ENCODE data around the gene PIWIL4. TPM values are rescaled to one million over a fixed set of nuclear protein-coding genes. Genes with fewer than 3 reads are reported as not detected.
A peak's percentile ranks its signal among the peaks of the same experiment; 100 is the strongest.

Gene PIWIL4
- total and polyA plus RNA-seq, 4 experiments from 2014 or later = 0.27 to 1.6 (median 1.3) TPM

GRCh38 chr11:94662065-94662779 is 95.1 kb downstream of the PIWIL4 start:
- Histone ChIP-seq H3K27ac (ENCODE audit: low read depth, low read length) (no peak overlapping the region), H3K9me3 (ENCODE audit: control insufficient read depth in 1 of 2, low read length in 2 of 2) (no peaks in the 10 kb centered on the region), H3K4me3 (ENCODE audit: low read length in 2 of 2) (no peak overlapping the region), H3K27me3 (ENCODE audit: insufficient read depth, low read length) (no peaks in the 10 kb centered on the region), H3K4me1 (ENCODE audit: insufficient read depth, low read length) (no peaks in the 10 kb centered on the region), H3K36me3 (ENCODE audit: insufficient read depth, low read length) (no peaks in the 10 kb centered on the region)
- H3K27me3 Mint-ChIP-seq = peaks cover 0 to 13% of the 10 kb centered on the region in 2 donors
- peaks cover 0 to 2% (median 0%) of the 10 kb centered on the region in 8 donors for H3K9me3 Mint-ChIP-seq
- DNase-seq = no peak
- H3K36me3 Mint-ChIP-seq = no peaks in the 10 kb centered on the region
- no peaks in the 10 kb centered on the region for H3K4me1 Mint-ChIP-seq
- ChIA-PET POLR2A (ENCODE audit: partially characterized antibody) (no interaction called here), CTCF (ENCODE audit: partially characterized antibody) (no interaction called here)
- intact Hi-C loops (cut with micrococcal nuclease) = no loop called here
- no peak overlapping the region for H3K27ac Mint-ChIP-seq
- H3K4me3 Mint-ChIP-seq = no peak overlapping the region

- no peaks in the 10 kb centered on the region for H3K9me3 ChIP-seq (ENCODE audit: control insufficient read depth in 1 of 2, low read length in 2 of 2)
- H3K9me3 Mint-ChIP-seq = peaks cover 0 to 2% (median 0%) of the 10 kb centered on the region in 8 donors
- H3K27me3 ChIP-seq (ENCODE audit: insufficient read depth, low read length) = no peaks in the 10 kb centered on the region
- intact Hi-C loops (cut with micrococcal nuclease) = no loop called here
- no peak overlapping the region for H3K4me3 Mint-ChIP-seq
- H3K36me3 Mint-ChIP-seq = no peaks in the 10 kb centered on the region
- DNase-seq = no peak
- ChIA-PET POLR2A (ENCODE audit: partially characterized antibody) (no interaction called here), CTCF (ENCODE audit: partially characterized antibody) (no interaction called here)
- peaks cover 0 to 15% of the 10 kb centered on the region in 2 donors for H3K27me3 Mint-ChIP-seq
- no peaks in the 10 kb centered on the region for H3K36me3 ChIP-seq (ENCODE audit: insufficient read depth, low read length)
- H3K27ac ChIP-seq (ENCODE audit: low read depth, low read length) = no peak overlapping the region
- no peak overlapping the region for H3K4me3 ChIP-seq (ENCODE audit: low read length in 2 of 2)
- no peak overlapping the region for H3K27ac Mint-ChIP-seq
- no peaks in the 10 kb centered on the region for H3K4me1 ChIP-seq (ENCODE audit: insufficient read depth, low read length)
- no peaks in the 10 kb centered on the region for H3K4me1 Mint-ChIP-seq
These were observed 95.8 kb downstream of the PIWIL4 start for GRCh38 chr11:94662846-94663390.

- Mint-ChIP-seq H3K4me3 (no peak overlapping the region), H3K27me3 (peaks cover 0 to 13% of the 10 kb centered on the region in 2 donors), H3K9me3 (peaks cover 0 to 2% (median 0%) of the 10 kb centered on the region in 8 donors), H3K36me3 (no peaks in the 10 kb centered on the region), H3K4me1 (no peaks in the 10 kb centered on the region), H3K27ac (no peak overlapping the region)
- Histone ChIP-seq H3K27me3 (ENCODE audit: insufficient read depth, low read length) (no peaks in the 10 kb centered on the region), H3K27ac (ENCODE audit: low read depth, low read length) (no peak overlapping the region), H3K36me3 (ENCODE audit: insufficient read depth, low read length) (no peaks in the 10 kb centered on the region), H3K9me3 (ENCODE audit: control insufficient read depth in 1 of 2, low read length in 2 of 2) (no peaks in the 10 kb centered on the region), H3K4me3 (ENCODE audit: low read length in 2 of 2) (no peak overlapping the region), H3K4me1 (ENCODE audit: insufficient read depth, low read length) (no peaks in the 10 kb centered on the region)
- no peak for DNase-seq
- POLR2A ChIA-PET (ENCODE audit: partially characterized antibody) = no interaction called here
- intact Hi-C loops (cut with micrococcal nuclease) = no loop called here
- CTCF ChIA-PET (ENCODE audit: partially characterized antibody) = no interaction called here
These were observed 97.2 kb downstream of the PIWIL4 start for GRCh38 chr11:94664346-94664745.

GRCh38 chr11:94665116-94665659 is 98.0 kb downstream of the PIWIL4 start:
- Mint-ChIP-seq H3K9me3 (no peaks in the 10 kb centered on the region), H3K27ac (no peak overlapping the region), H3K4me1 (no peaks in the 10 kb centered on the region), H3K27me3 (peaks cover 0 to 13% of the 10 kb centered on the region in 2 donors), H3K4me3 (no peak overlapping the region), H3K36me3 (no peaks in the 10 kb centered on the region)
- Histone ChIP-seq H3K36me3 (ENCODE audit: insufficient read depth, low read length) (no peaks in the 10 kb centered on the region), H3K27me3 (ENCODE audit: insufficient read depth, low read length) (no peaks in the 10 kb centered on the region), H3K4me3 (ENCODE audit: low read length in 2 of 2) (no peak overlapping the region), H3K4me1 (ENCODE audit: insufficient read depth, low read length) (no peaks in the 10 kb centered on the region), H3K27ac (ENCODE audit: low read depth, low read length) (no peak overlapping the region), H3K9me3 (ENCODE audit: control insufficient read depth in 1 of 2, low read length in 2 of 2) (no peaks in the 10 kb centered on the region)
- ChIA-PET CTCF (ENCODE audit: partially characterized antibody) (no interaction called here), POLR2A (ENCODE audit: partially characterized antibody) (no interaction called here)
- intact Hi-C loops (cut with micrococcal nuclease) = no loop called here
- DNase-seq = no peak

- Mint-ChIP-seq H3K4me1 (no peaks in the 10 kb centered on the region), H3K4me3 (no peak overlapping the region), H3K36me3 (no peaks in the 10 kb centered on the region), H3K27ac (peak overlapping the region in 1 of 7 donors; percentile 25), H3K9me3 (no peaks in the 10 kb centered on the region), H3K27me3 (peaks cover 0 to 10% of the 10 kb centered on the region in 2 donors)
- Histone ChIP-seq H3K4me1 (ENCODE audit: insufficient read depth, low read length) (no peaks in the 10 kb centered on the region), H3K27me3 (ENCODE audit: insufficient read depth, low read length) (no peaks in the 10 kb centered on the region), H3K36me3 (ENCODE audit: insufficient read depth, low read length) (no peaks in the 10 kb centered on the region), H3K9me3 (ENCODE audit: control insufficient read depth in 1 of 2, low read length in 2 of 2) (no peaks in the 10 kb centered on the region), H3K4me3 (ENCODE audit: low read length in 2 of 2) (no peak overlapping the region), H3K27ac (ENCODE audit: low read depth, low read length) (no peak overlapping the region)
- DNase-seq = no peak
- intact Hi-C loops (cut with micrococcal nuclease) = no loop called here
- ChIA-PET CTCF (ENCODE audit: partially characterized antibody) (no interaction called here), POLR2A (ENCODE audit: partially characterized antibody) (no interaction called here)
These were observed 99.9 kb downstream of the PIWIL4 start for GRCh38 chr11:94666792-94667721.

GRCh38 chr11:94668212-94668793 is 101.1 kb downstream of the PIWIL4 start:
- H3K27me3 ChIP-seq (ENCODE audit: insufficient read depth, low read length) = no peaks in the 10 kb centered on the region
- Mint-ChIP-seq H3K9me3 (no peaks in the 10 kb centered on the region), H3K27me3 (peaks cover 1 to 10% of the 10 kb centered on the region in 2 donors), H3K36me3 (no peaks in the 10 kb centered on the region), H3K4me3 (no peak overlapping the region), H3K4me1 (no peaks in the 10 kb centered on the region), H3K27ac (no peak overlapping the region)
- POLR2A ChIA-PET (ENCODE audit: partially characterized antibody) = no interaction called here
- CTCF ChIA-PET (ENCODE audit: partially characterized antibody) = no interaction called here
- H3K4me1 ChIP-seq (ENCODE audit: insufficient read depth, low read length) = no peaks in the 10 kb centered on the region
- DNase-seq = no peak
- H3K27ac ChIP-seq (ENCODE audit: low read depth, low read length) = no peak overlapping the region
- H3K36me3 ChIP-seq (ENCODE audit: insufficient read depth, low read length) = no peaks in the 10 kb centered on the region
- intact Hi-C loops (cut with micrococcal nuclease) = no loop called here
- H3K4me3 ChIP-seq (ENCODE audit: low read length in 2 of 2) = no peak overlapping the region
- H3K9me3 ChIP-seq (ENCODE audit: control insufficient read depth in 1 of 2, low read length in 2 of 2) = no peaks in the 10 kb centered on the region

GRCh38 chr11:94669023-94669422 is 101.9 kb downstream of the PIWIL4 start:
- Histone ChIP-seq H3K9me3 (ENCODE audit: control insufficient read depth in 1 of 2, low read length in 2 of 2) (no peaks in the 10 kb centered on the region), H3K36me3 (ENCODE audit: insufficient read depth, low read length) (no peaks in the 10 kb centered on the region), H3K4me1 (ENCODE audit: insufficient read depth, low read length) (no peaks in the 10 kb centered on the region), H3K27ac (ENCODE audit: low read depth, low read length) (no peak overlapping the region), H3K4me3 (ENCODE audit: low read length in 2 of 2) (no peak overlapping the region), H3K27me3 (ENCODE audit: insufficient read depth, low read length) (no peaks in the 10 kb centered on the region)
- DNase-seq = no peak
- Mint-ChIP-seq H3K36me3 (no peaks in the 10 kb centered on the region), H3K27me3 (peaks cover 1 to 10% of the 10 kb centered on the region in 2 donors), H3K4me1 (no peaks in the 10 kb centered on the region), H3K27ac (no peak overlapping the region), H3K4me3 (no peak overlapping the region), H3K9me3 (no peaks in the 10 kb centered on the region)
- intact Hi-C loops (cut with micrococcal nuclease) = no loop called here
- ChIA-PET POLR2A (ENCODE audit: partially characterized antibody) (no interaction called here), CTCF (ENCODE audit: partially characterized antibody) (no interaction called here)

Measured in CD4-positive, alpha-beta memory T cell (primary cell).